ENCODE results near the gene CFAP251. TPM values are rescaled to one million over a fixed set of nuclear protein-coding genes. Genes with fewer than 3 reads are reported as not detected.

Gene CFAP251
- total and polyA plus RNA-seq, 2 of the 13 experiments (the other 11 are each of a cell fraction or from before 2014, with no cell fraction given) = 0.30 to 0.42 TPM

- H3K27ac ChIP-seq (ENCODE audit: extremely low read length, insufficient read depth, low read length) = no peak overlapping the region
- ATAC-seq (no peak), FAIRE-seq (no peak), DNase-seq (ENCODE audit: low spot score) (no peak)
- no peak overlapping the region for H3K4me2 ChIP-seq (ENCODE audit: low read depth, low read length)
- H2AFZ ChIP-seq (ENCODE audit: low read length) = no peak overlapping the region
- CTCF ChIA-PET (ENCODE audit: low intra/inter-chr PET ratio, low total read pairs) = no interaction called here
- in situ Hi-C loops (cut with HindIII; ENCODE audit: extremely low pct_ligation_motif_present, low pct_unique_long_range_greater_than_20kb) = no loop called here
- H3K36me3 ChIP-seq (replicated peaks in 1 of 2; ENCODE audit: control insufficient read depth in 1 of 2, insufficient read depth in 2 of 2, low read length in 2 of 2) = no peaks in the 10 kb centered on the region
- BruUV-seq (replicated peaks) = no TSS peak
- POLR2A ChIA-PET = no interaction called here
- intact Hi-C loops (cut with micrococcal nuclease; ENCODE audit: unreplicated experiment) = no loop called here
- H3K9ac ChIP-seq (ENCODE audit: insufficient read depth, low read depth, low read length) = no peak overlapping the region
- WGBS (ENCODE audit: low lambda C conversion rate) = 100% methylated on average over 1 of the region's 3 CpGs
- no peaks in the 10 kb centered on the region for H3K27me3 ChIP-seq (ENCODE audit: control insufficient read depth in 1 of 2, insufficient read depth in 2 of 2, low read length in 2 of 2)
- H4K20me1 ChIP-seq (ENCODE audit: insufficient read depth, low read length) = no peaks in the 10 kb centered on the region
- no peaks in the 10 kb centered on the region for H3K79me2 ChIP-seq (ENCODE audit: insufficient read depth, low read length)
- H3K4me1 ChIP-seq (ENCODE audit: insufficient read depth, low read length) = peaks cover 18% of the 10 kb centered on the region
- no peak overlapping the region for H3K4me3 ChIP-seq (replicated peaks in 1 of 3; ENCODE audit: insufficient read depth in 1 of 3, low read depth in 2 of 3, low read length in 3 of 3)
- H3K9me3 ChIP-seq (ENCODE audit: low read length) = no peaks in the 10 kb centered on the region
- TF ChIP-seq CBFB (CRISPR knock-in tag; IDR thresholded peaks at IDR 0.05) (no peak), MLLT10 (CRISPR knock-in tag; IDR thresholded peaks at IDR 0.05) (no peak), ZHX1 (CRISPR knock-in tag; IDR thresholded peaks at IDR 0.05; ENCODE audit: low read depth) (no peak), ATF3 (CRISPR knock-in tag; IDR thresholded peaks at IDR 0.05) (no peak), NBN (conservative IDR thresholded peaks at IDR 0.05) (no peak), ZBTB34 (CRISPR knock-in tag; IDR thresholded peaks at IDR 0.05) (no peak), ZBTB38 (CRISPR knock-in tag; IDR thresholded peaks at IDR 0.05) (no peak), HMGA1 (CRISPR knock-in tag; conservative IDR thresholded peaks at IDR 0.05) (no peak), NCOA5 (CRISPR knock-in tag; IDR thresholded peaks at IDR 0.05) (no peak), SNAPC2 (CRISPR knock-in tag; IDR thresholded peaks at IDR 0.05) (no peak), ZNF329 (CRISPR knock-in tag; IDR thresholded peaks at IDR 0.05; ENCODE audit: low read depth) (no peak), RAD51 (IDR thresholded peaks at IDR 0.05; ENCODE audit: borderline replicate concordance) (no peak), ZNF83 (CRISPR knock-in tag; IDR thresholded peaks at IDR 0.05; ENCODE audit: borderline replicate concordance) (no peak), ZBTB2 (CRISPR knock-in tag; IDR thresholded peaks at IDR 0.05; ENCODE audit: low read depth) (no peak), KLF9 (CRISPR knock-in tag; IDR thresholded peaks at IDR 0.05; ENCODE audit: low read depth) (no peak), HBP1 (CRISPR knock-in tag; IDR thresholded peaks at IDR 0.05; ENCODE audit: low read depth) (no peak), ZNF709 (CRISPR knock-in tag; IDR thresholded peaks at IDR 0.05) (no peak), ZNF510 (CRISPR knock-in tag; IDR thresholded peaks at IDR 0.05; ENCODE audit: low read depth) (no peak)
These were observed 46.9 kb upstream of the CFAP251 start for GRCh38 chr12:121871467-121871866.
